CD4-positive, alpha-beta T cell (primary cell): ENCODE measurements around the gene LRRC10. TPM values are rescaled to one million over a fixed set of nuclear protein-coding genes. Genes with fewer than 3 reads are reported as not detected.

Experiments
- ATAC-seq: fragments of 200-7000 bp; cut with Tn5 transposase; one replicate; pipeline ENCODE4 v1.10.0; 2022; ENCODE audit warnings: mild to moderate bottlenecking; ENCODE audit not compliant: poor library complexity
- CTCF ChIA-PET: fragments of 350-600 bp; sonication (Branson Sonifier 250); formaldehyde crosslinking; loops from one replicate; lab custom pipeline; 2021; ENCODE audit warnings: antibody characterized with exemption, inconsistent platforms; lab: Charles Lee
- POLR2A ChIA-PET: fragments of 350-600 bp; sonication (Branson Sonifier 250); formaldehyde crosslinking; loops from one replicate; lab custom pipeline; 2021; ENCODE audit warnings: antibody characterized with exemption, inconsistent platforms; lab: Charles Lee
- DNase-seq, 14 experiments: peaks; one replicate each; pipeline ENCODE4 v3.0.0-alpha.2; 2013 to 2020; ENCODE audit warnings: mixed read lengths in 2 of 14
- H3K27ac ChIP-seq, 2 donors: one replicate each; pipeline versions ENCODE4 v1.5.1 to v1.7.0; 2013; ENCODE audit warnings: low read length in 2 of 2, low read depth in 1 of 2, mild to moderate bottlenecking in 1 of 2
- H3K27me3 ChIP-seq, 2 experiments: 1 replicate in 1 of 2; 2 replicates in 1 of 2; pipeline versions ENCODE4 v1.6.1 to v1.7.0; 2013; ENCODE audit warnings: low read length in 2 of 2, control low read depth in 1 of 2, mild to moderate bottlenecking in 1 of 2, moderate library complexity in 1 of 2; ENCODE audit not compliant: insufficient read depth in 2 of 2, control insufficient read depth in 1 of 2
- H3K36me3 ChIP-seq: one replicate; pipeline ENCODE4 v1.6.1; 2013; ENCODE audit warnings: low read length, control low read depth; ENCODE audit not compliant: insufficient read depth
- H3K4me1 ChIP-seq: one replicate; pipeline ENCODE4 v1.6.1; 2013; ENCODE audit warnings: low read length, control low read depth; ENCODE audit not compliant: insufficient read depth
- H3K4me3 ChIP-seq: one replicate; pipeline ENCODE4 v1.5.1; 2013; ENCODE audit warnings: mild to moderate bottlenecking, low read length, moderate library complexity
- H3K9me3 ChIP-seq, 2 experiments: 1 replicate in 1 of 2; 2 replicates in 1 of 2; pipeline versions ENCODE4 v1.6.1 to v1.7.0; 2013; ENCODE audit warnings: low read length in 2 of 2, mild to moderate bottlenecking in 2 of 2, control low read depth in 1 of 2, moderate library complexity in 1 of 2; ENCODE audit not compliant: control insufficient read depth in 1 of 2, insufficient read depth in 1 of 2
- H3K27ac Mint-ChIP-seq: one replicate; pipeline ENCODE4 v1.8.0; 2020; ENCODE audit warnings: mixed read lengths
- H3K27me3 Mint-ChIP-seq: one replicate; pipeline ENCODE4 v1.8.0; 2021; ENCODE audit warnings: mixed read lengths
- H3K36me3 Mint-ChIP-seq: one replicate; pipeline ENCODE4 v1.8.0; 2021; ENCODE audit warnings: low read depth, mixed read lengths
- H3K4me1 Mint-ChIP-seq: one replicate; pipeline ENCODE4 v1.8.0; 2021; ENCODE audit warnings: low read depth, mixed read lengths
- H3K4me3 Mint-ChIP-seq: one replicate; pipeline ENCODE4 v1.8.0; 2020; ENCODE audit warnings: mild to moderate bottlenecking, mixed read lengths
- H3K9me3 Mint-ChIP-seq: one replicate; pipeline ENCODE4 v1.8.0; 2020; ENCODE audit warnings: mixed read lengths
- intact Hi-C, 2 experiments: fragments of 100-400 bp; cut with DNase I in 1 of 2; cut with micrococcal nuclease in 1 of 2; formaldehyde crosslinking; loops; one replicate each; pipeline versions ENCODE4 v1.15.1 to v1.9.0; 2023 to 2025; cut with DNase I, micrococcal nuclease
- polyA plus RNA-seq, 2 donors: library from polyadenylated mRNA; unstranded; fragments of 120-200 nt; gene quantifications; one replicate each; pipeline ENCODE4 v1.2.1, GENCODE V29; 2013
- total RNA-seq, 174 experiments: library from RNA in 2 of 174; stranded (reverse) in 2 of 174; gene quantifications; one replicate each; pipeline ENCODE4 v1.2.3 and lab custom pipeline; 2021 to 2026
- TF ChIP-seq, protein P1 (sequence below): fragments of 200-600 bp; IDR thresholded peaks from one replicate; pipeline ENCODE4 v1.8.0; 2022; ENCODE audit warnings: antibody characterized with exemption, mild to moderate bottlenecking

Gene LRRC10, protein sequence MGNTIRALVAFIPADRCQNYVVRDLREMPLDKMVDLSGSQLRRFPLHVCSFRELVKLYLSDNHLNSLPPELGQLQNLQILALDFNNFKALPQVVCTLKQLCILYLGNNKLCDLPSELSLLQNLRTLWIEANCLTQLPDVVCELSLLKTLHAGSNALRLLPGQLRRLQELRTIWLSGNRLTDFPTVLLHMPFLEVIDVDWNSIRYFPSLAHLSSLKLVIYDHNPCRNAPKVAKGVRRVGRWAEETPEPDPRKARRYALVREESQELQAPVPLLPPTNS
- total RNA-seq (not detected), total RNA-seq (lab: John Stamatoyannopoulos, UW) (0 to 0.14 (median 0) reads per million in 172 experiments)
- not detected for polyA plus RNA-seq (2013, experiment 1 of 2)
- polyA plus RNA-seq (2013, experiment 2 of 2): 0.01 TPM

DNA sequence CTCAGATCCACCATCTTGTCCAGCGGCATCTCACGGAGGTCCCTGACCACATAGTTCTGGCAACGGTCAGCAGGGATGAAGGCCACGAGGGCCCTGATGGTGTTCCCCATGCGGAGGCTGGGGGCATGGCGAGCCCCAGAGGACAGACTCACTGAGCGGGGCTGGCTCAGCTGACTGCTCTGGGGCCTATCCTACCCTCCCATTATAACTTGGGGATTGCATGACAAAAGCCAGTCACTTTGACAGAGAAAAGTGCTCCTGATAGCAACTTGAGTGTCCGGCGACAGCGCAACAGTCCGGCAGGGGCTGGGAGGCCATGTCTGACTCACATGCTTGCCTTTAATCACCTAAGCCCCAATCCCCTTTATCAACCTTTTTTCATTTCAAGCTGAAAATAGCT is at the start of gene LRRC10:
Gene LRRC10 (minus strand): TSS at position 179 of the 400 bp plus-strand sequence. CDS start 69 bp downstream, at position 110.
- H3K9me3 ChIP-seq: no peaks in the 10 kb centered on the region
- no peak within 1 kb of the TSS for H3K4me3 Mint-ChIP-seq
- no peak within 1 kb of the TSS for H3K27ac Mint-ChIP-seq
- H3K4me3 ChIP-seq: no peak within 1 kb of the TSS
- H3K9me3 Mint-ChIP-seq: no peaks in the 10 kb centered on the region
- H3K27me3 Mint-ChIP-seq: peaks cover 5% of the 10 kb centered on the region
- intact Hi-C loops: no loop called here
- H3K27me3 ChIP-seq: no peaks in the 10 kb centered on the region
- H3K36me3 ChIP-seq: no peaks in the 10 kb centered on the region
- CTCF ChIA-PET: no interaction called here
- TF ChIP-seq, protein P1, sequence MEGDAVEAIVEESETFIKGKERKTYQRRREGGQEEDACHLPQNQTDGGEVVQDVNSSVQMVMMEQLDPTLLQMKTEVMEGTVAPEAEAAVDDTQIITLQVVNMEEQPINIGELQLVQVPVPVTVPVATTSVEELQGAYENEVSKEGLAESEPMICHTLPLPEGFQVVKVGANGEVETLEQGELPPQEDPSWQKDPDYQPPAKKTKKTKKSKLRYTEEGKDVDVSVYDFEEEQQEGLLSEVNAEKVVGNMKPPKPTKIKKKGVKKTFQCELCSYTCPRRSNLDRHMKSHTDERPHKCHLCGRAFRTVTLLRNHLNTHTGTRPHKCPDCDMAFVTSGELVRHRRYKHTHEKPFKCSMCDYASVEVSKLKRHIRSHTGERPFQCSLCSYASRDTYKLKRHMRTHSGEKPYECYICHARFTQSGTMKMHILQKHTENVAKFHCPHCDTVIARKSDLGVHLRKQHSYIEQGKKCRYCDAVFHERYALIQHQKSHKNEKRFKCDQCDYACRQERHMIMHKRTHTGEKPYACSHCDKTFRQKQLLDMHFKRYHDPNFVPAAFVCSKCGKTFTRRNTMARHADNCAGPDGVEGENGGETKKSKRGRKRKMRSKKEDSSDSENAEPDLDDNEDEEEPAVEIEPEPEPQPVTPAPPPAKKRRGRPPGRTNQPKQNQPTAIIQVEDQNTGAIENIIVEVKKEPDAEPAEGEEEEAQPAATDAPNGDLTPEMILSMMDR: no peak
- H3K36me3 Mint-ChIP-seq: no peaks in the 10 kb centered on the region
- no peak for ATAC-seq
- no peak for DNase-seq
- H3K27ac ChIP-seq: no peak within 1 kb of the TSS
- no peaks in the 10 kb centered on the region for H3K4me1 ChIP-seq
- H3K4me1 Mint-ChIP-seq: no peaks in the 10 kb centered on the region
- POLR2A ChIA-PET: no interaction called here

DNA sequence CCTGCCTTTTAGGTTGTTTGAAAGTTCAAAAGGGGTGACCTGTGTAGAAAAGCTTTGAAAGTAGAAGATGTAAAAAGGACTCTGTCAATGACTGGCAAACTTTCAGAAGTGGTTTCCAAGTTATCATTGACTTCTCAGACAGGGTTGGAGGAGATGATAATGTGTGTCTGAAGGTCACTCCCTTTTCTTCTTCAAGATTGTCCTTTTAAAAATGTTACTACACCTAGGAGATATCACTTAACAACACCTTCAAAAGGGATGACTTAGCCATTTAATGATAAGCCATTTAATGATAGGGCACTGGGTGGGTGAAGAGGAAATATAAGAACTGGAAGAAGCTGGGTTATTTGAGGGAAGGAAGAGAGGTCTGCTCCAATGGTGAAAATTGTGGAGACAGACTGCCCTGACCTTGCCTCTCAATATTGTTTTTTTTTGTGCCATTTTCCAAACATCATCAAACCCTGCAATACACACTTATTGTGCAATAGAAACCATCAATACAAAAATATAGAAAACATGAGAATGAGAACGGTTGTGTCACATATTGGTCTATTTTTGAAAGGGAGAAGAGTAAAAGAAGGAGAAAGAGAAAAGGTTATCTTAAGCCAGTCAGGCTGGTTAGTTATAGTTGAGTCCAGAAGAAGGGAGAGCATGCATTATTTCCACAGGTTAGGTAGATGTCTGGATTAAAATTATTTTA is 49.6 kb upstream of the LRRC10 start:
- ChIA-PET CTCF (no interaction called here), POLR2A (no interaction called here)
- no peak overlapping the region for H3K4me3 Mint-ChIP-seq
- no peak overlapping the region for H3K27ac ChIP-seq
- TF ChIP-seq, protein P1: no peak
- DNase-seq (no peak), ATAC-seq (no peak)
- H3K9me3 Mint-ChIP-seq: no peaks in the 10 kb centered on the region
- no peak overlapping the region for H3K4me3 ChIP-seq
- no peaks in the 10 kb centered on the region for H3K4me1 ChIP-seq
- H3K36me3 Mint-ChIP-seq: no peaks in the 10 kb centered on the region
- peaks cover 0 to 6% of the 10 kb centered on the region in 2 experiments for H3K27me3 ChIP-seq
- no peaks in the 10 kb centered on the region for H3K4me1 Mint-ChIP-seq
- H3K27me3 Mint-ChIP-seq: peaks cover 27% of the 10 kb centered on the region
- H3K27ac Mint-ChIP-seq: no peak overlapping the region
- no peaks in the 10 kb centered on the region for H3K36me3 ChIP-seq
- intact Hi-C loops: no loop called here
- H3K9me3 ChIP-seq: no peaks in the 10 kb centered on the region

DNA sequence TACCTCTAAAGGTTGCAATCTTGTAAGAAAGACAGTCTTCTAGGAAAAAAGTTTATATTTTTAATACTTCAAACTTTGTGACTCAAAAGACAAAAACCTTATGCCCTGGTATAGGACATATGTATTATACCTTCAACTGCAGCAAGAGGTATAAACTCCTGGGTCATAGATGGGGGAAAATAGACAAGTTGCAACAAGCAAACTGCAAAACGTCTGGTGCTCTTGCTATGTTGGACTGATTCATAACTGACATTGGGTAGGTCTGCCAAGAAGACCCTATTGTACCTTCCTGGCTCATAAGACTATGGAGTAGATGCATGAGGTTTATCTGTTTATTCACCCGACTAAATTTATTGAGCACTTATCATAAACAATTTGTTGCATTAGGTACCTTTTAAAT is 47.5 kb upstream of the LRRC10 start:
- H3K4me3 Mint-ChIP-seq: no peak overlapping the region
- H3K27me3 ChIP-seq: peaks cover 0 to 6% of the 10 kb centered on the region in 2 experiments
- no peaks in the 10 kb centered on the region for H3K36me3 ChIP-seq
- TF ChIP-seq, protein P1: no peak
- CTCF ChIA-PET: no interaction called here
- POLR2A ChIA-PET: no interaction called here
- H3K27me3 Mint-ChIP-seq: peaks cover 15% of the 10 kb centered on the region
- DNase-seq (no peak), ATAC-seq (no peak)
- no peak overlapping the region for H3K4me3 ChIP-seq
- no peaks in the 10 kb centered on the region for H3K4me1 Mint-ChIP-seq
- no peaks in the 10 kb centered on the region for H3K9me3 Mint-ChIP-seq
- no peaks in the 10 kb centered on the region for H3K36me3 Mint-ChIP-seq
- H3K27ac ChIP-seq: no peak overlapping the region
- H3K27ac Mint-ChIP-seq: no peak overlapping the region
- H3K4me1 ChIP-seq: no peaks in the 10 kb centered on the region
- intact Hi-C loops: no loop called here
- H3K9me3 ChIP-seq: no peaks in the 10 kb centered on the region
